Fibroblast of lung (primary cell): ENCODE data around the gene JPT1.

Source experiments
- CTCF ChIP-seq, 2 donors: IDR thresholded peaks in 1 of 2; conservative IDR thresholded peaks in 1 of 2; 1 replicate in 1 of 2; 2 replicates in 1 of 2; pipeline ENCODE4 v1.5.1; 2011 to 2012; ENCODE audit warnings: low read length in 2 of 2, control low read depth in 1 of 2, inconsistent platforms in 1 of 2, low read depth in 1 of 2, mild to moderate bottlenecking in 1 of 2
- EZH2 ChIP-seq: IDR thresholded peaks from 2 replicates; pipeline ENCODE4 v1.5.1; 2012; ENCODE audit warnings: low read length, control low read depth, mild to moderate bottlenecking; ENCODE audit errors: missing control alignments

GRCh38 chr17:75091855-75092327, 62.4 kb downstream of the JPT1 start:
- TF ChIP-seq EZH2 (no peak), CTCF (conservative IDR thresholded peaks at IDR 0.05 in 1 of 2, IDR thresholded peaks at IDR 0.05 in 1 of 2; ENCODE audit: low read depth in 1 of 2, low read length in 2 of 2) (no peak)
